Muscle layer of colon (tissue), 2 donors: ENCODE results near the gene ANXA6.

Source experiments
- H3K27ac ChIP-seq: one replicate; pipeline ENCODE4 v1.7.0; 2013; ENCODE audit warnings: low read depth, mild to moderate bottlenecking, low read length, moderate library complexity
- H3K27me3 ChIP-seq, 2 donors: one replicate each; pipeline ENCODE4 v1.7.0; 2013; ENCODE audit warnings: low read length in 2 of 2, mild to moderate bottlenecking in 2 of 2; ENCODE audit not compliant: insufficient read depth in 2 of 2, control insufficient read depth in 1 of 2
- H3K36me3 ChIP-seq: one replicate; pipeline ENCODE4 v1.7.0; 2013; ENCODE audit warnings: mild to moderate bottlenecking, low read length; ENCODE audit not compliant: insufficient read depth
- H3K4me1 ChIP-seq: one replicate; pipeline ENCODE4 v1.7.0; 2013; ENCODE audit warnings: mild to moderate bottlenecking, low read length; ENCODE audit not compliant: insufficient read depth
- H3K4me3 ChIP-seq, 2 donors: one replicate each; pipeline ENCODE4 v1.7.0; 2013; ENCODE audit warnings: low read length in 2 of 2, low read depth in 1 of 2, mild to moderate bottlenecking in 1 of 2, moderate library complexity in 1 of 2
- H3K9ac ChIP-seq: one replicate; pipeline ENCODE4 v1.7.0; 2013; ENCODE audit warnings: low read length
- H3K9me3 ChIP-seq: one replicate; pipeline ENCODE4 v1.7.0; 2013; ENCODE audit warnings: mild to moderate bottlenecking, low read length
- donor health status: abdominal sarcoma.
- donor health status: Adenocarcinoma of cecum.

The ANXA6 gene

GRCh38 chr5:151159649-151160373 is 2.2 kb upstream of the ANXA6 start:
- peaks cover 41% of the 10 kb centered on the region for H3K4me1 ChIP-seq
- no peaks in the 10 kb centered on the region for H3K36me3 ChIP-seq
- no peak overlapping the region for H3K27ac ChIP-seq
- H3K27me3 ChIP-seq: no peaks in the 10 kb centered on the region
- H3K4me3 ChIP-seq: no peak overlapping the region
- H3K9ac ChIP-seq: no peak overlapping the region
- H3K9me3 ChIP-seq: no peaks in the 10 kb centered on the region

GRCh38 chr5:151158287-151158661 is 695 bp upstream of the ANXA6 start:
- no peaks in the 10 kb centered on the region for H3K27me3 ChIP-seq
- peak overlapping the region; percentile 98 for H3K27ac ChIP-seq
- peak overlapping the region; percentile 91 to 92 for H3K4me3 ChIP-seq
- peak overlapping the region; percentile 93 for H3K9ac ChIP-seq
- no peaks in the 10 kb centered on the region for H3K9me3 ChIP-seq
- H3K4me1 ChIP-seq: peaks cover 50% of the 10 kb centered on the region
- peaks cover 3% of the 10 kb centered on the region for H3K36me3 ChIP-seq

GRCh38 chr5:151156507-151157420 is 815 bp downstream of the ANXA6 start:
- Histone ChIP-seq H3K27me3 (no peaks in the 10 kb centered on the region), H3K36me3 (peaks cover 11% of the 10 kb centered on the region), H3K4me1 (peaks cover 49% of the 10 kb centered on the region), H3K27ac (peak overlapping the region; percentile 98), H3K9me3 (no peaks in the 10 kb centered on the region), H3K4me3 (peak overlapping the region; percentile 91 to 92), H3K9ac (peak overlapping the region; percentile 93)

- Histone ChIP-seq H3K27ac (peak overlapping the region; percentile 98), H3K36me3 (peaks cover 11% of the 10 kb centered on the region), H3K4me3 (peak overlapping the region; percentile 91 to 92), H3K4me1 (peaks cover 57% of the 10 kb centered on the region), H3K27me3 (no peaks in the 10 kb centered on the region), H3K9me3 (no peaks in the 10 kb centered on the region), H3K9ac (peak overlapping the region; percentile 93)
Observed at GRCh38 chr5:151155775-151156506, 1.6 kb downstream of the ANXA6 start.

- Histone ChIP-seq H3K27me3 (no peaks in the 10 kb centered on the region), H3K36me3 (peaks cover 11% of the 10 kb centered on the region), H3K9ac (peak overlapping the region; percentile 93), H3K4me1 (peaks cover 65% of the 10 kb centered on the region), H3K9me3 (no peaks in the 10 kb centered on the region), H3K27ac (peak overlapping the region; percentile 98), H3K4me3 (peak overlapping the region in 1 of 2 donors; percentile 92)
Observed at GRCh38 chr5:151154931-151155774, 2.4 kb downstream of the ANXA6 start.

GRCh38 chr5:151153766-151154272 is 3.8 kb downstream of the ANXA6 start:
- Histone ChIP-seq H3K27ac (peak overlapping the region; percentile 3), H3K9me3 (no peaks in the 10 kb centered on the region), H3K4me3 (no peak overlapping the region), H3K27me3 (no peaks in the 10 kb centered on the region), H3K9ac (no peak overlapping the region), H3K36me3 (peaks cover 11% of the 10 kb centered on the region), H3K4me1 (peaks cover 71% of the 10 kb centered on the region)

- H3K36me3 ChIP-seq: peaks cover 11% of the 10 kb centered on the region
- H3K27ac ChIP-seq: peak overlapping the region; percentile 50
- H3K9me3 ChIP-seq: no peaks in the 10 kb centered on the region
- peaks cover 72% of the 10 kb centered on the region for H3K4me1 ChIP-seq
- H3K4me3 ChIP-seq: no peak overlapping the region
- H3K9ac ChIP-seq: no peak overlapping the region
- no peaks in the 10 kb centered on the region for H3K27me3 ChIP-seq
Observed at GRCh38 chr5:151153300-151153699, 4.3 kb downstream of the ANXA6 start.

GRCh38 chr5:151151793-151152192 is 5.8 kb downstream of the ANXA6 start:
- peak overlapping the region; percentile 77 for H3K27ac ChIP-seq
- H3K9ac ChIP-seq: peak overlapping the region; percentile 37
- H3K36me3 ChIP-seq: peaks cover 24% of the 10 kb centered on the region
- no peaks in the 10 kb centered on the region for H3K27me3 ChIP-seq
- no peaks in the 10 kb centered on the region for H3K9me3 ChIP-seq
- peak overlapping the region in 1 of 2 donors; percentile 29 for H3K4me3 ChIP-seq
- H3K4me1 ChIP-seq: peaks cover 83% of the 10 kb centered on the region

- Histone ChIP-seq H3K9me3 (no peaks in the 10 kb centered on the region), H3K36me3 (peaks cover 29% of the 10 kb centered on the region), H3K27me3 (no peaks in the 10 kb centered on the region), H3K4me1 (peaks cover 86% of the 10 kb centered on the region), H3K27ac (peak overlapping the region; percentile 77), H3K4me3 (peak overlapping the region in 1 of 2 donors; percentile 29), H3K9ac (peak overlapping the region; percentile 37)
Observed at GRCh38 chr5:151151263-151151660, 6.3 kb downstream of the ANXA6 start.

GRCh38 chr5:151150471-151151262 is 6.9 kb downstream of the ANXA6 start:
- Histone ChIP-seq H3K9ac (peak overlapping the region; percentile 37), H3K4me3 (peak overlapping the region in 1 of 2 donors; percentile 29), H3K4me1 (peaks cover 86% of the 10 kb centered on the region)

More at GRCh38 chr5:151150471-151151262, 6.9 kb downstream of the ANXA6 start:
- Histone ChIP-seq H3K36me3 (peaks cover 35% of the 10 kb centered on the region), H3K27ac (peak overlapping the region; percentile 77), H3K27me3 (no peaks in the 10 kb centered on the region), H3K9me3 (no peaks in the 10 kb centered on the region)
